ENCODE results near the gene GRPEL1. TPM values are rescaled to one million over a fixed set of nuclear protein-coding genes. Genes with fewer than 3 reads are reported as not detected.

Gene GRPEL1
- total and polyA plus RNA-seq, 4 donors = 9.8 to 98.1 (median 40.2) TPM

GRCh38 chr4:7037425-7037824, 30.4 kb downstream of the GRPEL1 start:
- WGBS = 56% methylated on average over 6 of the region's 6 CpGs
- Histone ChIP-seq H3K27ac (ENCODE audit: low read depth in 1 of 2, low read length in 2 of 2) (no peak overlapping the region), H3K4me3 (ENCODE audit: low read depth in 1 of 3, low read length in 3 of 3) (no peak overlapping the region), H3K36me3 (ENCODE audit: control insufficient read depth in 4 of 4, insufficient read depth in 3 of 4, low read depth in 1 of 4, low read length in 3 of 4) (peaks cover 0 to 2% (median under 1%) of the 10 kb centered on the region in 4 donors), H3K27me3 (ENCODE audit: control insufficient read depth in 4 of 4, insufficient read depth in 4 of 4, low read length in 3 of 4) (no peaks in the 10 kb centered on the region), H3K4me1 (ENCODE audit: control insufficient read depth in 4 of 4, insufficient read depth in 4 of 4, low read length in 3 of 4) (peaks cover 8 to 25% (median 17%) of the 10 kb centered on the region in 4 donors), H3K9me3 (ENCODE audit: control insufficient read depth in 4 of 4, low read length in 3 of 4) (no peaks in the 10 kb centered on the region), H3K9ac (ENCODE audit: low read depth in 1 of 2, low read length in 2 of 2) (no peak overlapping the region)
- no peak for TF ChIP-seq ATF3 (IDR thresholded peaks at IDR 0.05)
- TF ChIP-seq MAX (IDR thresholded peaks at IDR 0.05) = no peak
- TF ChIP-seq YY1 (IDR thresholded peaks at IDR 0.05) = no peak
- TF ChIP-seq ZBTB33 (IDR thresholded peaks at IDR 0.05) = no peak
- no peak for TF ChIP-seq FOXA1 (IDR thresholded peaks at IDR 0.05)
- TF ChIP-seq EGR1 (IDR thresholded peaks at IDR 0.05; ENCODE audit: low read depth in 2 of 2) = no peak
- no peak for TF ChIP-seq FOXA2 (IDR thresholded peaks at IDR 0.05)
- TF ChIP-seq REST (IDR thresholded peaks at IDR 0.05) = no peak
- TF ChIP-seq RAD21 (IDR thresholded peaks at IDR 0.05) = peak; percentile 54 to 56
- no peak for TF ChIP-seq HNF4G (IDR thresholded peaks at IDR 0.05)
- peak; percentile 37 to 41 for TF ChIP-seq RXRA (IDR thresholded peaks at IDR 0.05)
- no peak for TF ChIP-seq TAF1 (conservative IDR thresholded peaks at IDR 0.05)
- no peak for TF ChIP-seq NR2F2 (IDR thresholded peaks at IDR 0.05)
- TF ChIP-seq SP1 (IDR thresholded peaks at IDR 0.05) = no peak
- TF ChIP-seq GABPA (IDR thresholded peaks at IDR 0.05 in 1 of 2, conservative IDR thresholded peaks at IDR 0.05 in 1 of 2) = no peak
- no peak for TF ChIP-seq JUND (IDR thresholded peaks at IDR 0.05)
- peak; percentile 28 for TF ChIP-seq CTCF (IDR thresholded peaks at IDR 0.05; ENCODE audit: low read depth, low read length, missing input control)
- peak; percentile 30 to 35 for TF ChIP-seq HNF4A (conservative IDR thresholded peaks at IDR 0.05)
- DNase-seq (ENCODE audit: low spot score) = no peak
